ENCODE results near the gene TAF7L.

The TAF7L gene

GRCh38 chrX:101230636-101231035 lies 60.5 kb downstream of the TAF7L start:
- CTCF ChIA-PET = no interaction called here
- DNase-seq (ENCODE audit: extremely low spot score) = no peak
- no peak for TF ChIP-seq CTCF (IDR thresholded peaks at IDR 0.05; ENCODE audit: control extremely low read depth, extremely low read depth, low read depth, missing control alignments)
- POLR2A ChIA-PET = no interaction called here

GRCh38 chrX:101229170-101229569 lies 62.0 kb downstream of the TAF7L start:
- CTCF ChIA-PET = no interaction called here

GRCh38 chrX:101223226-101223625 lies 67.9 kb downstream of the TAF7L start:
- ChIA-PET CTCF (interaction anchor here (1.1 kb wide), 1 partner anchor 12 kb away, joined by 3 read pairs; no protein-coding TSS in a partner anchor), POLR2A (no interaction called here)
- DNase-seq (ENCODE audit: extremely low spot score) = no peak
- no peak for TF ChIP-seq CTCF (IDR thresholded peaks at IDR 0.05; ENCODE audit: control extremely low read depth, extremely low read depth, low read depth, missing control alignments)

More at GRCh38 chrX:101229170-101229569, 62.0 kb downstream of the TAF7L start:
- DNase-seq (ENCODE audit: extremely low spot score) = no peak
- TF ChIP-seq CTCF (IDR thresholded peaks at IDR 0.05; ENCODE audit: control extremely low read depth, extremely low read depth, low read depth, missing control alignments) = no peak
- POLR2A ChIA-PET = no interaction called here

GRCh38 chrX:101220662-101221260 lies 70.4 kb downstream of the TAF7L start:
- ChIA-PET POLR2A (no interaction called here), CTCF (no interaction called here)
- no peak for DNase-seq (ENCODE audit: extremely low spot score)
- no peak for TF ChIP-seq CTCF (IDR thresholded peaks at IDR 0.05; ENCODE audit: control extremely low read depth, extremely low read depth, low read depth, missing control alignments)

- TF ChIP-seq CTCF (IDR thresholded peaks at IDR 0.05; ENCODE audit: control extremely low read depth, extremely low read depth, low read depth, missing control alignments) = no peak
- DNase-seq (ENCODE audit: extremely low spot score) = no peak
- CTCF ChIA-PET = no interaction called here
- POLR2A ChIA-PET = no interaction called here
Measured at GRCh38 chrX:101219864-101220346, 71.2 kb downstream of the TAF7L start.

- TF ChIP-seq CTCF (IDR thresholded peaks at IDR 0.05; ENCODE audit: control extremely low read depth, extremely low read depth, low read depth, missing control alignments) = no peak
- ChIA-PET POLR2A (no interaction called here), CTCF (no interaction called here)
- DNase-seq (ENCODE audit: extremely low spot score) = no peak
Measured at GRCh38 chrX:101219116-101219863, 71.8 kb downstream of the TAF7L start, which contains the start of gene DRP2. Gene DRP2 (plus strand): TSS chrX:101219786. CDS start chrX:101231648, 11,862 bp downstream.
